GM10266 (cell line): ENCODE results near the gene MAPK8IP3.

Source experiments
- DNase-seq: peaks from one replicate; pipeline ENCODE4 v3.0.0; 2012; ENCODE audit errors: extremely low spot score
- TF ChIP-seq, protein P1 (sequence below): IDR thresholded peaks from 2 replicates; pipeline ENCODE4 v1.5.1; 2012; ENCODE audit warnings: mild to moderate bottlenecking, low read depth; ENCODE audit not compliant: control insufficient read depth, insufficient read depth; ENCODE audit errors: missing control alignments

The MAPK8IP3 gene

DNA sequence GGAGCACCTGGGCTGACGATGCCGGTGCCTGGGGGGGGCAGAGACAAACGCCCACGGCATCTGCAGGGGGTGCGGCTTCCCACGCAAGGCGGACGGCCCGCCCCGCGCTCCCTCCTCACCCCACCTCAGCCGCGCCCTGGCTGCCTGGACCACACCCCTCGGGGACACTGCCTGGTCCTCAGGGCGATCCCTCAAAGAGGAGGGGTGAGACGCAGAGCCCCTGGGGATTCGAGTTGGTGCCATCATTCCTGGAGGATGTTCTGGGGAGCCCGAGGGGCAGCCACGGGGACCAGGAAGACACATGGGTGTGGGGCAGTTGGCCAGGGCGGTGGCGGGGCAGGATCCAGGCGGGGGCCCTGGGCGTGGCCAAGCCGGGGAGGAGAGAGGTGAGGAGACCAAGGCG lies 83.6 kb downstream of the MAPK8IP3 start:
- TF ChIP-seq, protein P1, sequence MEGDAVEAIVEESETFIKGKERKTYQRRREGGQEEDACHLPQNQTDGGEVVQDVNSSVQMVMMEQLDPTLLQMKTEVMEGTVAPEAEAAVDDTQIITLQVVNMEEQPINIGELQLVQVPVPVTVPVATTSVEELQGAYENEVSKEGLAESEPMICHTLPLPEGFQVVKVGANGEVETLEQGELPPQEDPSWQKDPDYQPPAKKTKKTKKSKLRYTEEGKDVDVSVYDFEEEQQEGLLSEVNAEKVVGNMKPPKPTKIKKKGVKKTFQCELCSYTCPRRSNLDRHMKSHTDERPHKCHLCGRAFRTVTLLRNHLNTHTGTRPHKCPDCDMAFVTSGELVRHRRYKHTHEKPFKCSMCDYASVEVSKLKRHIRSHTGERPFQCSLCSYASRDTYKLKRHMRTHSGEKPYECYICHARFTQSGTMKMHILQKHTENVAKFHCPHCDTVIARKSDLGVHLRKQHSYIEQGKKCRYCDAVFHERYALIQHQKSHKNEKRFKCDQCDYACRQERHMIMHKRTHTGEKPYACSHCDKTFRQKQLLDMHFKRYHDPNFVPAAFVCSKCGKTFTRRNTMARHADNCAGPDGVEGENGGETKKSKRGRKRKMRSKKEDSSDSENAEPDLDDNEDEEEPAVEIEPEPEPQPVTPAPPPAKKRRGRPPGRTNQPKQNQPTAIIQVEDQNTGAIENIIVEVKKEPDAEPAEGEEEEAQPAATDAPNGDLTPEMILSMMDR: no peak
- DNase-seq: no peak

DNA sequence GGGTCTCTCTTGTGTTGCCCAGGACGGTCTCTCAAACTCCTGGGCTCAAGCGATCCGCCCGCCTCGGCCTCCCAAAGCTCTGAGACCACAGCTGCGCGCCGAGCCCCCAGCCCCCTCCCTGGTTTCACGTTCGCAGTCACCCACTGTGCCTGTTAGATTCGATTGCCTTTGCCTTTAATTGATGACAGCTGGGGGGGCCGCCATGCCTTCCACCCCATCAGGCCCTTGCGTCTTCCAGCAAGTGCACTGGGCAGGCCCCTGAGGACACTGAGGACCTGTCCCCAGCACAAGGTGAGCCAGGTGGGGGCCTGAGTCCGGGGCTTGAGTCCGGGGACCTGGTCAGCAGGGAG lies 84.2 kb downstream of the MAPK8IP3 start:
- DNase-seq: no peak
- TF ChIP-seq, protein P1: no peak

DNA sequence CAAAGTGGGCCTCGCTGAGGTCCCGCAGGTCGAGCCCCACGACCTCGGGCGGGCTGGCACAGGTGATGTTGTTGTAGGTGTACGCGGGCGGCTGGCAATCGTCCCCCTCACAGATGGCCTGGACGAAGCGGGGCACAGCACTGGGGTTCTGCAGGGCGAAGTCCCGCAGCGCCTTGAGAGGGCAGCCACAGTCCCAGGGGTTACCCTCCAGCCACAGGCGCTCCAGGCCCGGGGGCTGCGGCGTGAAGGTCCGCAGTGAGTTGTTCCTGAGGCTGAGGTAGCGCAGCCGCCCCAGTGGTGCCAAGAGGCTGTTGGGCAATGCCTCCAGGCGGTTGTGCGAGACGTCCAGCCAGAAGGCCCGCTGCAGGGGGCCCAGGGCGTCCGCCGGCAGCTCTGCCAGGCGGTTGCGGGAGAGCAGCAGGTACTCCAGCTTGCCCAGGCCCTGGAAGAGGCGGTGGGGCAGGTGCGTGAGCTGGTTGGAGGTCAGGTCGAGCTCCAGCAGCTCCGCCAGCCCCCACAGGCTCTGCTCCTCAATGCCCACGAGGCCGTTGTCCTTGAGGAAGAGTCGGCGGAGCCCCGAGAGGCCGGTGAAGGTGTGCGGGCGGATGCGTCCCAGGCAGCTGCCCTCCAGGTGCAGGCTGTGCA lies 84.7 kb downstream of the MAPK8IP3 start:
- TF ChIP-seq, protein P1: no peak
- no peak for DNase-seq

DNA sequence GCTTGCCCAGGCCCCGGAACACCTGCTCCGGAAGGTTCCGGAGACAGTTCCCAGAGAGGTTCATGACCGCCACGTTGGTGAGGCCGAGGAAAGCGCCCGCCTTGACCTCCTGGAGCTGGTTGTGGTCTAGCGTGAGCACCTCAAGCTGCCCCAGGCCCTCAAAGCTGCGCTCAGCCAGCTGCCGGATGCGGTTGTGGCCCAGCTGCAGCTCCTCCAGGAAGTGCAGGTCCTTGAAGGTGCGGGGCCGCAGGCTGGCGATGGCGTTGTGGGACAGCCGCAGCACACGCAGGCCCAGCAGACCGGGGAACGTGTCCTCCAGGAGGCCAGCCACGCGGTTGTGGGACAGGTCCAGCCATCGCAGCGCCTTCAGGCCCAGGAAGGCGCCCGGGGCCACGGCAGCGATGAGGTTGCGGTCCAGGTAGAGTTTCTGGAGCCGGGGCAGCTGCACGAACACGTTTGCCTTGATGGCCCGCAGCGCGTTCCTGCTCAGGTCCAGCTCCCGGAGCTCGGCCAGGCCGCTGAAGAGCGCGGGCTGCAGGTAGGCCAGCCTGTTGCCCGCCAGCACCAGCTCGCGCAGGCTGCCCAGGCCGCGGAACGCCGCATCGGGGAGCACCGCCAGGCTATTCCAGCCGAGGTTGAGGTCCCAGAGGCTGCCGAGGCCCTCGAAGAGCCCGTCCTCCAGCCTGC lies 85.4 kb downstream of the MAPK8IP3 start:
- TF ChIP-seq, protein P1: no peak
- DNase-seq: no peak

DNA sequence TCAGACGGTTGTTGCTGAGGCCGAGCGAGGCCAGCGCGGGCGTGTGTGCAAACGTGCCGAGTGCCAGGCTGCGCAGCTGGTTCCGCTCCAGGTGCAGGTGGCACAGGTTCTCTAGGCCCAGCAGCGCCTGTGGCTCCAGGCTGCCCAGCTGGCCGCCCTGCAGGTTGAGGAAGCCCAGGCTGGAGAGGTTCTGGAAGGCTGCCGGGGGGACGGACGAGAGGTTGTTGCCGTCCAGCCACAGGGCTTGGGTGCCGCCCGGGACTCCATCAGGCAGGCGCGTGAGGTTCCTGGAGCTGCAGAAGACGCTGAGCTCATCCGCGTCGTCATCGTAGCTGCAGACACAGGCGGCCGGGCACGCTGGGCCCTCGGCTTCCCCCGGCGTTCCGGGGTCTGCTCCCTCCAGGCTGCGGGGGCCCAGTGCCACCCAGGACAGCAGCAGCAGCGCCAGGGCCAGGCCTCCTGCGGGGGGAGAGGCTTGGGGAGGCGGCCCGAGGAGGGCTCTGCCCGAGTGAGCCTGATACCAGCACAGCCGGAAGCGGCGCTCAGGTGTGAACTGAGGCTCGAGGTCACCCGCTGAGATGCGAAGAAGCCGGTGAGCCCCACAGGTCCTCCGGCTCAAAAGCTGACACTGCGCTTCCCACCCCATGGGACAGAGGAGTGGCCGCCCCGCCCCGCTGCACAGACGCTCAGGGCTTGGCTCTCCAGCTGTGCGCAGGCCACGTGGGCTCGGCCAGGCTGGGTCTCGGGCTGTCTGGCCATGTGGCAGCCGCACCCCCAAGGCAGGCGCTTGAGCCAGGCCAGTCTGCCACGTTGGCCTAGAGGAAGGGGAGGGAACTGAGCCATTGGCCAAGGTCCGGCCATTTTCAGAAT lies 86.2 kb downstream of the MAPK8IP3 start:
- TF ChIP-seq, protein P1: no peak
- DNase-seq: no peak

DNA sequence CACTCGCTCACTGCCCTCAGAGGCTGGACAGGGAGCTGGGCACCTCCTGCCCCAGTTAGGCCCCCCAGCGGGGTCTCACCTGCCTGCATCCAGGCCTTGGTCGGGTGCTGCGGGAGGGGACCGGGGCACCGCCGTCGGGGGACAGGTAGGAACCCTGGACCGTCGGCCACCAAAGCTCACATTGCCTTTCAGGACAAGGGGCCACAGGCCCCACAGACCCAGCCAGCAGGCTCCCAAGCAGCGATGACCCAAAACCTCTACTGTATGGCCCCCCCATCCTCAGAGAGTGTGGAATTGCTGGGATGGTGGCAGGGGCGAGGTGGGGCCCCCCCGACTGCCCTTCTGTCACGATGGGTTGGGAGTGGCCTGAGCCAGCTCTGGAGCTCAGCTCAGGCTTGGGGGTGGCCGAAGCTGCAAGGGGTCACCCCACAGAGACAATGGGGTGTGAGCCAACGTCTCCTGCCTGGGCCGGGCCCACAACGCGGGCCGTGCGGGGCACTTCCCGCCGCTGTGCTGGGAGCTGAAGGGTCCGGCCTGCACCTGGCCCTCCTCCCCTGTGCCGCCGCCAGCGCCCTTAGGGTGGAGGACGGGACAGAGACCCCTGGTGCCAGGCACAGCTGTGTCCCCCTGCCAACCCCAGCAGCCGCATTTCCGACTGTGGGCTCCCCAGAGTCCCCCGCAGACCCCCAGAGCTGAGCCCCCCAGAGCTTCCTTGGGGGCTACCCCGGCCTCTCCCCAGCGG lies 87.0 kb downstream of the MAPK8IP3 start:
- TF ChIP-seq, protein P1: no peak
- DNase-seq: no peak
